Endothelial cell of umbilical vein (primary cell): ENCODE results near the gene CHD9NB.

Experiments used
- CTCF ChIP-seq, 2 donors: IDR thresholded peaks; 1 replicate in 1 of 2; 2 replicates in 1 of 2; pipeline ENCODE4 v1.5.1; 2011; ENCODE audit warnings: low read length in 2 of 2, mild to moderate bottlenecking in 2 of 2, moderate library complexity in 2 of 2, control low read depth in 1 of 2, inconsistent platforms in 1 of 2, low read depth in 1 of 2; ENCODE audit not compliant: insufficient read depth in 1 of 2; ENCODE audit errors: extremely low read depth in 1 of 2
- FOS ChIP-seq: IDR thresholded peaks from 2 replicates; pipeline ENCODE4 v1.6.1; 2011; ENCODE audit warnings: mild to moderate bottlenecking, low read length, moderate library complexity, borderline replicate concordance; ENCODE audit not compliant: insufficient read depth

DNA sequence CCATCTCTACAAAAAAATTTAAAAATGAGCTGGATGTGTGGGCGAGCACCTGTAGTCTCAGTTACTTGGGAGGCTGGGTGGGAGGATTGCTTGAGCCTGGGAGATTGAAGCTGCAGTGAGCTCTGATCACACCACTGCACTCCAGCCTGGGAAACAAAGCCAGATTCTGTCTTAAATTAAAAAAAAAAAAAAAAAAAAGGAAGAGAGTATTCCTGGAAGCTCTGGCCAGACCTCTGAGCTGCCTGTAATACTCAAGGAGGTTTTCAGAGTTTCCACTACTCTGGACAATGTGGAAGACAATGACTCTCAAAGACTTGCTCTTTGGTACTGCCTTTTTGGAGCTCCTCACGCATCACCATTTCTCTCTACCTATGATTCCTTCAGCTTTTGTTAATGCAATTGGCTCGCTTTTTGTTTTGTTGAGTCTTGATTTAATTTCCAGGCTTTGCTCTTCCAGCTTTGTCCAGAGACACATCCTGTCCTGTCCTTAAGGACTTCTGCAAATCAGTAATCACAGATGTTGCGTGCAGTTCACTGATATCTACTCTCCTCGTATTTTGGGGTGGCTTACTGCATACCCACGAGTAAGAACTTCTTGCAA is 12.9 kb upstream of the CHD9NB start:
- TF ChIP-seq CTCF (IDR thresholded peaks at IDR 0.05; ENCODE audit: extremely low read depth in 1 of 2, insufficient read depth in 1 of 2, low read depth in 1 of 2, low read length in 2 of 2) (no peak), FOS (no peak)
